ENCODE measurements around the gene SNRPA. TPM values are rescaled to one million over a fixed set of nuclear protein-coding genes. Genes with fewer than 3 reads are reported as not detected.

Gene SNRPA
- total RNA-seq, 1 experiment from 2014 or later: 225 TPM

DNA sequence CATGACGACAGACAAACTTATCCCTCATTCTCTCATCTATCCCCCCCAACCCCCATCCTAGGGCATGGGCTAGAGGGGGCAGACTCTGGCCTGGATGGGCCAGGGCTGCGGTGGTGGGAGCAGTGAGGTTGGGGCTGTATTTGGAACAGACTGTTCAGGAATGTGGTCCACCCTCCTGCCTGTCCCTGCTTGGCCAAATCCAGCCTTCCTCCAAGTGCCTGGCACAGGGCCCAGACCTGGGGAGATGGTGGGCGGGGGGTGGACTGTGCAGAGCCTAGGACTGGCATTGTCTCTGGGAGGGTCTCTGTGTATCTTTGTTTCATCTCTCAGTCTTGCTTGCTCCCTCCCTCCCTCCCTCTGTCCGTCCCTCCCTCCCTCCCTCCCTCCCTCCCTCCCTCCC is 62.2 kb downstream of the SNRPA start:
- Mint-ChIP-seq H3K9me3 (no peaks in the 10 kb centered on the region), H3K27ac (0 out of 7 replicates have a peak overlapping the region, but pooled peaks of 1 of the 3 experiments have one; percentile 46), H3K4me3 (no peak overlapping the region), H3K4me1 (peaks cover 26 to 30% of the 10 kb centered on the region in 2 experiments), H3K36me3 (ENCODE audit: insufficient read depth in 1 of 3, low read depth in 3 of 3) (peaks cover 5 to 17% (median 8%) of the 10 kb centered on the region in 3 experiments; a peak in 6 of 7 replicates), H3K27me3 (ENCODE audit: low read depth) (peaks cover 59% of the 10 kb centered on the region)
- Histone ChIP-seq H3K23me2 (ENCODE audit: insufficient read length, low read depth, low read length, poor library complexity, severe bottlenecking) (peaks cover 12% of the 10 kb centered on the region), H3T11ph (ENCODE audit: low read length) (no peak overlapping the region), H3K27me3 (ENCODE audit: insufficient read depth, low read length) (0 out of 2 replicates have a peak, but pooled peaks cover 2% of the 10 kb centered on the region), H2AK5ac (ENCODE audit: insufficient read length, low read length) (no peak overlapping the region), H2BK120ac (ENCODE audit: low read depth, low read length, poor library complexity, severe bottlenecking) (no peak overlapping the region), H3K4me1 (ENCODE audit: insufficient read depth, low read length) (no peaks in the 10 kb centered on the region), H3K79me1 (ENCODE audit: insufficient read depth, low read depth, low read length, poor library complexity, severe bottlenecking) (no peaks in the 10 kb centered on the region), H3K23ac (ENCODE audit: insufficient read length, low read depth, low read length) (no peak overlapping the region), H3K4me2 (ENCODE audit: insufficient read depth, insufficient read length, low read length) (no peak overlapping the region), H4K20me1 (ENCODE audit: control insufficient read depth, insufficient read depth, insufficient read length) (no peaks in the 10 kb centered on the region), H4K5ac (ENCODE audit: insufficient read length, low read depth, low read length) (no peak overlapping the region), H3K9ac (ENCODE audit: extremely low read depth, insufficient read length, low read length) (no peak overlapping the region), H3K18ac (ENCODE audit: insufficient read length, low read depth, low read length) (no peak overlapping the region), H3K4ac (ENCODE audit: low read depth, low read length) (no peak overlapping the region), H4K8ac (replicated peaks; ENCODE audit: insufficient read length, low read depth, low read length) (no peak overlapping the region), H2BK5ac (ENCODE audit: insufficient read length, low read length) (no peak overlapping the region), H2BK20ac (ENCODE audit: low read depth, low read length, poor library complexity, severe bottlenecking) (no peak overlapping the region), H3K79me2 (ENCODE audit: insufficient read depth, low read length) (no peaks in the 10 kb centered on the region), H3K9me3 (ENCODE audit: control insufficient read depth, low read depth, low read length) (no peaks in the 10 kb centered on the region), H2BK15ac (ENCODE audit: low read depth, low read length) (no peak overlapping the region), H4K91ac (ENCODE audit: insufficient read length, low read depth, low read length) (no peak overlapping the region), H2AFZ (ENCODE audit: low read length) (no peak overlapping the region), H3K14ac (ENCODE audit: insufficient read depth, low read length) (no peak overlapping the region), H3K27ac (ENCODE audit: insufficient read length, low read depth, low read length) (no peak overlapping the region), H2BK12ac (ENCODE audit: insufficient read length, low read depth, low read length) (no peak overlapping the region), H3K56ac (ENCODE audit: insufficient read length, low read depth, low read length) (no peak overlapping the region)
- WGBS (ENCODE audit: extremely low coverage, insufficient read length, low lambda C conversion rate): no CpG with 5 or more reads among the region's 4 CpGs
- no peak for DNase-seq
- no peak for TF ChIP-seq CTCF (conservative IDR thresholded peaks at IDR 0.05)

Other genes starting within 250 kb of the SNRPA start
- gene SHKBP1, start 174.3 kb upstream of the SNRPA start, total RNA-seq (2021): 90.9 and 92.9 TPM in 2 replicates
- 115 and 129 TPM in 2 replicates for gene LTBP4, start 149.8 kb upstream of the SNRPA start, total RNA-seq (2021)
- 32.6 and 34.5 TPM in 2 replicates for gene NUMBL, start 60.6 kb upstream of the SNRPA start, total RNA-seq (2021)
- 40.5 and 42.0 TPM in 2 replicates for gene COQ8B, start 34.3 kb upstream of the SNRPA start, total RNA-seq (2021)
- 11.2 and 11.8 TPM in 2 replicates for gene ITPKC, start 34.1 kb upstream of the SNRPA start, total RNA-seq (2021)
- gene ACTMAP, start 726 bp upstream of the SNRPA start, total RNA-seq (2021): 27.7 and 31.5 TPM in 2 replicates
- gene MIA, start 24.3 kb downstream of the SNRPA start, total RNA-seq (2021): not detected in 2 replicates
- gene RAB4B, start 27.0 kb downstream of the SNRPA start, total RNA-seq (2021): 22.6 and 26.8 TPM in 2 replicates
- 126 and 131 TPM in 2 replicates for gene EGLN2, start 48.0 kb downstream of the SNRPA start, total RNA-seq (2021)
- gene CYP2A6, start 99.2 kb downstream of the SNRPA start, total RNA-seq (2021): 0.28 TPM in 1 of 2 replicates, not detected in the other
- not detected in 2 replicates for gene CYP2A7, start 131.0 kb downstream of the SNRPA start, total RNA-seq (2021)
- 2.3 and 3.0 TPM in 2 replicates for gene CYP2B6, start 240.1 kb downstream of the SNRPA start, total RNA-seq (2021)